Activated naive CD4-positive, alpha-beta T cell (primary cell): ENCODE measurements around the gene MSI2.

Experiments
- DNase-seq, 4 experiments: peaks; one replicate each; lab custom pipeline; 2025; lab: John Stamatoyannopoulos, UW

MSI2 gene

DNA sequence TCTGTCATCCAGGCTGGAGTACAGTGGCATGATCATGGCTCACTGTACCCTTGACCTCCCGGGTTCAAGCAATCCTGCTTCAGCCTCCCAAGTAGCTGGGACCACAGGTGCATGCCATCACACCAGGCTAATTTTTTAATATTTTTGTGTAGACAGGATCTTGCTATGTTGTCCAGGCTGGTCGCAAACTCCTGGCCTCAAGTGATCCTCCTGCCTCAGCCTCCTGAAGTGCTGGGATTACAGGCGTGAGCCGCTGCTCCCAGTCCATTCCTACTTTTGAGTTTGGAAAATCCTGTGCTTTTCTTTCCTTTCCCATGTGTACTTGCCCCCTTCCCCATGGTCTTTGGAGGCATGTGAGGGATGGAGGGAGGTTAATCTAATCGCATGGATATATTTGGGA is 60.0 kb downstream of the MSI2 start:
- no peak for DNase-seq

DNA sequence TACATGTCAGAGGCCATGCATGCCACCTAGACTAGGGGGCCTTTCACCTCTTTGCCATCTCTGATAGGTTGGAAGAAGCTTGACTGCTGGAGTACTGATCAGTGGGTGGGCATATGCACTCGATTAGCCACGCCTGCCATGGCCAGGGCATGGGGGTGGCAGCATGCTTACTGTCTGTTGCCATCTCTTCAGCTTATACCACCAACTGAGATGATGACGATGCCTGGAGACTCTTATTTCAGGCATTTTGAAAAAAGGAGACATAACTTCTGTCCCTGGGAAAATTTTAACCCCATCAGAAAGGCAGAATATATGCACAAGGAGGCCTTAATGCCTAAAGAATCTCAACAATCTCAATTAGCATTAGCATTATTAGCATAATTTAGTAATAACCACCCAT is 60.8 kb downstream of the MSI2 start:
- DNase-seq: no peak

DNA sequence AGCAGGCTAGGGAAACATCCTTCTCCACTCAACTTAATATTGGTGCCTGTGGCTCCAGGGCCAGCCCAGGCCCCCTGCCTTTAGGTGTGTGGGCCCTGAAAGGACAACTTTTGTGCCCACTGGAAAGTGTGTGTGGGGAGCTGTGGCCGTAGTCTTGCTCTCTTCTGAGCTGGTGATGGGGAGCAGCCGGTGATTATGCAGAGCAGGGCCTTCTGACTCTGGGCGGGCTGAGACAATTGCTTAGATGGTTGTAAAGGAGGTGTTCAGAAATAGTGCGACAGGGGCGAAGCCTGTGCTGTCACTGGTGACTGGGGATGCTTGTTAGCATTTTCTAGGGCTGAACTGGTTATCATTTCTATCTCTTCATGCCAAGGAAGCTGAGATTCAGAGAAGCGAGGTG is 62.6 kb downstream of the MSI2 start:
- DNase-seq: no peak

DNA sequence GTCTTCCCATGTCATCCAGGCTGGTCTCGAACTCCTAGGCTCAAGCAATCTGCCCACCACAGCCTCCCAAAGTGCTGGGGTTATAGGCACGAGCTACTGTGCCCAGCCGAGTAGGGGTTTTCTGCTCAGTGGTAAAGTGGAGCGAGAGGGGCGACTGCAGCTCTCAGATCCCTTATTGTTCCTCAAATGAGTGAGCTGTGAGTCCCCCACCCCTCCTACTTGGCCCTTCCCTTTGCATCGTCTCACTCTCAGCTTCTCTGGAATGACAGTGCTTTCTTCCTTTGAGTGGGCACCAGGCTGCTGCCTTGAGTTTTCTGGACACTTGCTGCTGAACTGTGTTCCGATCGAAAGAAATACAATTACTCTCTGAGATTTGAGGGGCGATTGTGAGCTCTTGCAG is 63.5 kb downstream of the MSI2 start:
- DNase-seq: no peak

DNA sequence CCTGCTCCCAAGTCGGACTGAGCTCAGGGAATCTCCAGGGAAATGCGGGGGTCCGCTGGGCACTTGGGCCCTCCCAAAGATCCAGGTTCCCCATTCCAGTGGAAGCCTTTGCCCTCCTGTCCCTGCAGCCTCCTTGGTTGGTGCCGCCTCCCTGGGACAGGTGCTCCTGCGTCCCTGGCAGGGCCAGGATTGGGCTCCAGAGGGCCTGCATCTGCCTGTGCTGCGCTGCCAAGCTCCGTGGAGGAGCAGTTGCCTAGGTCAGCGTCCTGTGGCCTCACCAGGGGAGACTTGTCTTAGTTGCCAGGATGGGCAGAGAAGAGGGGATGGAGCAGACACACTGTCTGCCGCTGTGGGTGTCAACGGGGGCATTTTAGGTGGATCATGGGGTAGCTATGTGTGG is 67.1 kb downstream of the MSI2 start:
- DNase-seq: no peak

DNA sequence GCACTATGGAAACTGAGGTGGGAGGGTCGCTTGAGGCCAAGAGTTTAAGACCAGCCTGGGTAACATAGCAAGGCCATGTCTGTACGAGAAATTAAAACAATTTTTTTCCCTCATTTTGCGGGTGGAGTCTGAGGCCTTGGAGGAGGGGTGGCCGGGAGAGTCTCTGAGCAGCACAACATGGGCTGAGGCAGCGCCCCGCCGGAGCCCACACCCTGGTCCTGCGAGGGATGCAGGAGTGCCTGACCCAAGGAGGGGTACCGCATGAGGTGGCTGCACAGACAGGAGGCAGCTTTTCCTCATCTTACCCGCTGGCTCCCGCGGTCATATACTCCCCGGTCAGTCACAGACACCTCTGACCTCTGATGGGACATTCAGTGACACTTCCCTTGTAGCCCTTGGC is 67.7 kb downstream of the MSI2 start:
- no peak for DNase-seq

DNA sequence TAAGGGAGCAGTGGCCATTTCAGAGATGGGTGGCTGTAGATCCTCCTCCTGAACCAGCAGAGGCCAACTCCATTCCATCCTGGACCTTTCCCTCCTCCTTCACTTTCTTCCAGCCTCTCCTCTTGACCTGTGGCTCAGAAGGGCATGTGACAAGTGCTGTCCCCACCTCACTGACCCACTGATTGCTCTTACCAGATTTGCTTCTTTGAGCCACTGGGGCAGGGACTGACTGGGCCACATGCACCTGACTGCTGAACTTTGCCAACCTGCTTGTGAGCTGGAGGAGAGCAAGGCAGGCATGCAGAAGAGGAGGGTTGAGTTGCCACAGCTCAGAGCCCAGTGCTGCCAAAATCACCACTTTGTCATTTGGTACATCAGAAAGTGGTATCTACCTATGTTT is 68.3 kb downstream of the MSI2 start:
- no peak for DNase-seq

DNA sequence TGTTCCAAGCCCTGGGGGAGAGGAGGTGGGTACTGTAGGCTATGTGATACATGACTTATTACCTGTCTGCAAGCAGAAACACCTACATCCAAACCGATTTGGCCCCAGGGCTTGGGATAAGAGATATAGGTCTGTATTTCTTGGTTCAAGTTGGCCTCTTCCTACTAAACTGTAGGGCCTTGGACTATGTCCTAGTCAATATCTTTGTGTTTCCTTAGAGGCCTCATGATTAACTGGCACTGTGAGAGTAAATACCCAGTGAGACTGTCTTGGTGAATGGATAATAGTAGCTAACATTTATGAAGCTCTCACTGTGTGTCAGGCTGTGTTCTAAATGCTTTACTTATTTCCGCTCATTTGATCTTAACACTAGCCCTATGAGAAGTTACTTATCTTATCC is 70.0 kb downstream of the MSI2 start:
- DNase-seq: no peak

DNA sequence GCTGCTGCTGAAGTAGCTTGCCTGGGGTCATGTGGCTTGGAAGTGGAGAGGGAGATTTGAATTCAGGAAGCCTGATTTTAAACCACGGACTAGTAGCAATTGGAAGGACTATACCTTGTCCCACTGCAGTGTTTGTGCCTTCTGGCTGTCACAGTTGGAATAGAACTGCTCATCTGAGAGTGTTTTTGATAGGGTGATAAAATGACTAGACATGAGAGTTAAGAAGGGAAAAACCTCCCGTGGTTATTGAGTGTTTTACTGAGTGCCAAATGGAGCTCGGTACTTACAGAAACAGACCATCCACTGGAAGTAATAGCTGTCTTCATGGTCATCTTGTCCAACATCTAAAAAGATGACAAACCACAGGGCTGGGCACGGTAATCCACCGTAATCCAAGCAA is 70.4 kb downstream of the MSI2 start:
- no peak for DNase-seq

DNA sequence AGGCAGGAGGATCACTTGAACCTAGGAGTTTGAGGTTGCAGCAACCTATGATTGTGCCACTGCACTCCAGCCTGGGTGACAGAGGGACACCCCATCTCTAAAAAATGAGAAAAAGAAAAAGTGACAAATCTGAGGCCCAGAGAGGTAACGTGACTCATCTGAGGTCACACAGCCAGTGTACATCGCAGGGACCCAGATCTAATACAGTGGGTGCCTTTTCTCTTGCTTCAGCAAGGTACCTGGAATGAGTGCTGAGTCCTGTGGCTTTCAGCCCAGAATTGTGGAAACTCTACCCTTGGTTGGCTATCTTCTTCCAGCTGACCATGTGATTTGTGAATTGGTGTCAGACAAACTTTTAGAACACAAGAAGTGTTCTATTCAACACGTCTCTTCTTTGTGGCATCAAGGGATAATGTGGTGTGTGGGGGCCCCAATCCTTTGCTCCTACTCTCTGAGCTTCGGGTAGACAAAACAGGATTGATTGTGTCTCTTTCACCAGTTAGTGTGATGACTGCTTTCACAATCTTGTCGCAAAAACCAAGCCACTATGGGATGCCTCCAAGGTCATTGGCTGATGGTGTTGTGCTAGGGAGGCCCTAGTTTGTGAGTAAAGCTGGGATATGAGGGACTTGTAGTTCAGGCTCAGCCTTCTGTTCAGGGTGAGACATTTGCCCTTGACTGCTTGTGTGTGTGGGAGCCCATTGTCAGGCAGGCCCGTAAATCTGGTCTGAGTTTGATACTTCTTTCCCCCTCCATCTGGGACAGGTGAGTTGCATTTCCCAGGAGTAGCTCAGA is 71.0 kb downstream of the MSI2 start:
- DNase-seq: no peak

DNA sequence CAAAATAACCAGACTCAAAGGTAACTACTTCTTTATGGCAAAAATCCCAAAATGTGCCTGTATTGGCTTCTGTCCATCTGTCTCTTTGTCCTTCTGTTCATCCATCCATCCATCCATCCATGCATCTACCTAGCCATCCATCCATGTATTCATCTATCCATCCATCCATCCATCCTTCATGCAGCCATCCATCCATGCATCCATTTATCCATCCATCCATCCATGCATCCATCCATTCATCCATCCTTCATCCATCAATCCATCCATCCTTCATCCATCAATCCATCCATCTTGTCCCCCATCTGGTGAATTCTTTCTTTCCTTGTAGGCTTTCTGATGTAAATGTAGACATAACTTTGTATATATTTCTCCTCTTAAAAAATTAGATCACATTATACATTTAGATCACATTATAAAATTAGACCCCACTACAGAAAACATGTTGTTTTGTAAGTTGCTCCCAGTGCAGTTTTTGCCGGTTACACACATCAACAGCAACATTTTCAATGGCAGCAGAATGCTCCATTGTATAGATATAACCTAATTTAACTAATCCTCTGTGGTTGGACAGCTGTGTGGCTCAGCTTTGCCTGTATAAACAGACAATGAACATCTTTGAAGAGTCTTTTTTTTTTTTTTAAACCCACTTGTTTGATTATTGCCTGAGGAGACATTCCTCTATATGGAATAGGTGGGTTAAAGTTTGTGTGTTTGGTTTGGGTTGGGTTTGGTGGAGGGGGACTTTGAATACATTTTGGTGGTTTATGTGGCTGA is 72.0 kb downstream of the MSI2 start:
- DNase-seq: no peak

DNA sequence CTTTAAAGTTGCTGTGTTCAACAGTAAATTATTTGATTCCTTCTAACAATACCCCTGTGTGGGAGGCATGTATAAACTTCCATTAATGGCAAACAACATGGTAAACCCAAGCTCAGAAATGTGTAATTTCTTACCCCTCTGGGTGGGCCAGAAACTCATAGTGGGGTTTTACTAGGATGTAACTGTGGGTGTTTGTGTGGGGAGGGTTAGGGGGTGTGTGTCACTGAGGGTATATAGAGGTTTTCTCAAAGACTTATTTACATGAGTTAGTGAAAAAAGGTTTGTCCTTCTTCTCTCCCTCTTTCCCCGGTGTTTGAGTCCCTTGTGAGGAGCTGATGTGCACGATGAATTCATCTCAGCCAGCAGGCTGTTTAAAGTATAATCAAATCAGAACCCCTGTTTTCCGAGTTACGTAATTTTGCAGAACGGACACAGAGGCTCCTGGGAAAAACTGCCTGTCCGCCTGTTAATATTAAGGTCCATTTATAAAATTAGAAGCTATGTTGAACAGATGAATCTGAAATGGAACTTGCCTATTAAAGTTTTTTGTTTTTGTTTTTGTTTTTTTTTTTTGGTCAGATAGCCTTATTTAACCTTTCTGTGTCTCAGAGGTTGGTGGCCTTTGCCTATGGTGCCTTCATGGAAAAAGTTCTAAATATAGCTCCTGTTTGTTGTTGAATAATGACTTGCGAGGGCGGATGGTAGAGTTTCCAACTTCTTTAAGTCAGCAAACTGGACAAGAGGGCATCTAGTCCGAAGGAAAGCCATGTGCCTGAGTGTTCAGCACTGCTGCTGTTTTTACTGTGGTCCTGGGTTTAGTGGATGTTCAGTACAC is 73.3 kb downstream of the MSI2 start:
- no peak for DNase-seq

DNA sequence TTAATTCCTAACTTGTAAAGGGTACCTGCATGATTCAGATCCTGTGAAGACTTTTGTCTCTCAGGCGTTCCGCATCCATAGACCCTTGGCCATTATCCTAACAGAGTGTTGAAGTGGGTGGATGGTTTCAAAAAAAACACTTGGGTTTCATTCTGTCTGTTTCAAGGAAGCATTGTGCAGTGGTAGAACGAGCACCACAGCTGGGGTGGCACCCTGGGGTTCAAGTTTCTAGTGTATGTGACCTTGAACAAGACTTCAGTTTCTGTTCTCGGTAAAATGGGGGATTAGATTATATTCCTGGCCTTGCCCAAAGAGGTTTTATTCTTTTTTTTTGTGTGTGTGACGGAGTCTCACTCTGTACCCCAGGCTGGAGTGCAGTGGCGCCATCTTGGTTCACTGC is 74.3 kb downstream of the MSI2 start:
- DNase-seq: no peak

DNA sequence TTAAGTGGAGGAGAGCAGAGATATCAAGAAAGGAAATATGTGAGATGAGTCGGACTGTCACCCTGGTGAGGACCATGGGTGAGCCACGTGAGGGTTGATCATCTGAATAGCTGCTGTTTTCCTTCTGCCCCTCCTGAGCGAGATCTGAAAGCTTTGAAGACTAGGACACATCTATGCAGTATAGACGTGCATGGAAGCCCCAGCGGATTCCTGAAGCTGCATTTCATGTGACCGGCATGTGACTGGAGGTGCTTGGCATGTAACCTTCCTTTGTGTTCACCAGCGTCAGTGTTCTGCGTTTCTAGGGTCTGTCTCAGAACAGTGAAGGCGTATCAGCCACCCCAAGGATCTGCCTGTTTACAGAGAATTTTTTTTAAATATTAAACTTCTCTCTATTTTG is 75.1 kb downstream of the MSI2 start:
- no peak for DNase-seq

DNA sequence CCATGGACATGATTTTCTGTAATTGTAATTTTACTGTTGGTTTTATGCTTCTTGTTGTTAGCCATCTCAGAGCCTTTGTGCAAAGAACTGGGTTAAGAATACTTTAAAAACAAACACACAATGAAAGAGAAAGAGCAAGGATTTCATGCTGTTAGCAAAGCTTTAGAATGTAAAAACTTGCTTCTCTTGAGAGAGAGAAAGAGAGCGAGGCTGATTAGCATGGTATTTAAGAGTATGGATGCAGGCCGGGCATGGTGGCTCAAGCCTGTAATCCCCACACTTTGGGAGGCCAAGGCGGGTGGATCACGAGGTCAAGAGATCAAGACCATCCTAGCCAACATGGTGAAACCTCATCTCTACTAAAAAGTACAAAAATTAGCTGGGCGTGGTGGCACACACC is 76.2 kb downstream of the MSI2 start:
- no peak for DNase-seq

DNA sequence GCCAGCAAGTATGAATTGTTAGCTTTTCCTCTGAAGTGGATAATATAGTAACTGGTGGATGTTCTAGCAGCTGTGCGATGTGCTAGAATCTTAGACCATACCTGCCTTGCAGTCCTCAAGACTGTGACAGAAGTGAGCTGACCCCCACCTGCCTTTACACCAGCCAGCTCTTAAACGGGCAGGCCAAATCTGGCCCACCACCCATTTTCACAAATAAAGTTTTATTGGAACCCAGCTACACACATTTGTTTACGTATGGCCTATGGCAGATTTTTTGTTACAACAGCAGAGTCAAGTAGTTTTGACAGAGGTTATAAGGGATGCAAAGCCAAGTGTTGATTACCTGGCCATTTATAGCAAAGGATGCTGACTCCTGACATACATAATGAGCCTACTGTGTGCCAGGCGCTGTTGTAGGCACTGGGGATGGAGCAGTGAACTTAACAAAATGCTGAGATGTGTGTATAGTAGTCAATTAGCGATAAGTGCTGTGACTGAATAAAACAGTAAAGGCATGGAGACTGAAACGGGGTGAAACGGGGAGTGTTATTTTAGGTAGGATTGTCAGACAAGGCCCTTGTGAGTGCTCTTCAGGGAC is 79.0 kb downstream of the MSI2 start:
- DNase-seq: no peak

DNA sequence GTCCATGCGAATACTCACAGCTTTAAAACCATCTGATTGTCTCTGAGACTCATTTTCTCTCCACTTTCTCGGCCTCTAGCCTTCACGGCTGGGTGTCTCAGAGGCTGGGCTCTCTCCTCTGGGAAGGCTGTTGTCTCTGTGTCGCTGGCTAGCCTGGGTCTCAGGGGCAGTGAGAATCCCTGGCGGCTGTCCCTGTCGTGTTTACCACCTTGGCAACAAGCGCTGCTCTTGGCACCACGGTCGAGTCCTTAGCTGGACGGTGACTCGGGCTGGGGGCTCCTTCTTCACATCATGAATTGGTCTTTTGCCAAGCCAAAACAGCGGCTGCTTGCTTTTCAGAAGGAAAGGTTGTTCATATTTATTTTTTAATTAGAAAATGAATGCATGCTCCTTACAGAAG is 81.1 kb downstream of the MSI2 start:
- no peak for DNase-seq

DNA sequence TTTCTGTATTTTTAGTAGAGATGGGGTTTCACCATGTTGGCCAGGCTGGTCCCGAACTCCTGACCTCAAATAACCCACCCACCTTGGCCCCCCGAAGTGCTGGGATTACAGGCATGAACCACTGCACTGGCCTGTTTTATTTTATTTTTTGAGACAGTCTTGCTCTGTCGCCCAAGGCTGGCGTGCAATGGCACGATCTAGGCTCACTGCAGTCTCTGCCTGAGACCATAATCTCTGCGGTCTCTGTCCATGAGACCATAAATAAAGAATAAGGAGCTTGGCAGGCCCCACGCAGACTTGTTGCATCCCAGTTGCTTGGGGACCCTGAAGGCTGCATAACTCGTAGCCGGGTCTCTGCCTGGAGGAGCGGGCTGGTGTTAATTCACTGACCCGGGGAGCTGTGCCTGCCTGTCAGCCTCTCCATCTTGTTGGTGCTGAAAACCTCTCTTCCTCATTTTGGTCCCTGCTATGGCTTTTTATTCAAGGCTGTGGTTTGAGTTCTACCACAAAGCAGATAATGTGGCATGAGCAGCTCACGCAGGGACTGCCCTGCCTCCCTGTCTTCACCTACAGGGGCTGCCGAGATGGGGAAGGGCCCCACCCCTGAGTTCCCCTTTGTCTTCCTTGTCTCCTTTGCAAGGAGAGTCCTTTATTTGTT is 82.1 kb downstream of the MSI2 start:
- DNase-seq: no peak

DNA sequence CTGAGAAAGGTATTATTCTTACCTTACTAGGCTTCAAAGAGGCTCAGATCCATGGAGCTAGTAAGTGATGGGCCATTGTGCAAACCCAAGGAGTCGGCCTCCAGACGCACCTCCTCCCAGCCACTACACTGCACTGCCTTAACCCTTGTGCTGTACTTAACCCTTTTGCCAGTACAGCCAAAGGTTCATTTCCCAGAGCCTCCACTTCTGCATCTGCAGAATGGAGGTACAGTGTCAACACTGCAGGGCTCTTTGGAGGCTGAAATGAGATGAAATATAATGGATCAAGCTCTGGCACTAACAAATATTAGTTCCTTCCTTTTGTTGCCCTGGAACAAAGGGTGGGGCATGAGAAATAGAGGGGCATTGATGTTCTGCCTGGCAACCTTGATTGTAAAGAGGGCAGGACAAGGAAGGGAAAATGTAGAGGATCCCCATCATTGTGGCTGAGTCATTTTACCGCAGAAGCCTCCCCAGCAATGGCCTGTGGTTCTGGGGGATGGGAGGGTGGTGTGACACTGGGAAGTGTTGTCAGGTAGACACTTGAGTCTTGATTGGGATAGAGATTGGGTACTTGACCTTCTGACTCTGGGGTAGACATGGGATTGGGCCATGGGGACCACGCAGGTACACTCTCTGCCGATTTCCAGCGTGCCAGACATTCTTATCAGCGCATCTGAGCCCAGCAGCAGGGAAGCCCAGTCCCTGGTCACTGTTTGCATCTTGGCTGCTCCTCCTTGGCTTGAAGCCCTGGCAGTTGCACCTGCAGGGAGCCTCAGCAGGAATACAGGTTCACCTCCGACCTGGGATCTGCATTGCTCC is 84.0 kb downstream of the MSI2 start:
- DNase-seq: no peak

DNA sequence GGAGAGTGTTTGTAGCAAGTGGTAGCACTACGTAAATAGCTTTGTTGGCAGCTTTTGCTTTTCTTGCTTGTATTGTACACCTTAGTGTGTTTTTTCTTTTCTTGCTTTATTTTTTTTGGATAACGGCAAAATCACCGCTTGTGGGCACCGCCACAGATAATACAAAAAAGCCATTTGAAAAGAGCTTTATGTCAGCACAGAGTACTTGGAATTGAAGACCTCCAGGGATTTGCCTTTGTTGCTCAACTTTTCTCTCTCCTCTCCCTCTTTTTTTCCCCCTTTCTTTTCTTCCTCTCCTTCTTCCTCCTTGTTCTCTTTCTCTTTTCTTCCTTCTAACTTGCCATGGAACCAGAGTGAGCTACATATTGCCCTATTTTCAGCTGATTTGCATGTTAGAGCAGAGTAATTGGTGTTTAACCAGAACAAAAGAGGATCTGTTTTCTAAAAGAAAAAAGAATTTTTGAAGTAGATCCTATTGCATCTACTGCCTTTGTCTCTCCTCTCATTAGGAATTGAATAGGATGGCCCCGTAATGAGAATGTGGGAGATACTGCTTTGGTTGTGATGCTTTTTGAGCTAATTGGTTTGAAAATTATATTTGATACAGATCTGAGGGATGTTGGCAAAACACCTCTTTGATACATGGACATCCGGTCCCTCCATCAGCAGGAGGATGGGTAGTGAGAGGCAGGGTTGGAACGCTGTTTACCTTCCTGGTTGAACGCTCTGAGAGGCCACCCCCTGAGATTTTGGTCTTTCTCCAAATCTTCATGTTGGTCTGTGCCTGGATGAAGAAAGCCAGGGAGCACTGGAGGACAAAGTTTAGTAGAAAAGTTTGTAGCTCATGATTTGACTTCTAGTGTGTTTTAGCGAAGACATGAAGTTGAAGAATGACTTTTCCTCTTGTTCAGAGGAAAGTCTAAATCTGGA is 85.6 kb downstream of the MSI2 start:
- DNase-seq: no peak
